Upper lobe of left lung (tissue), 4 donors: Measurements from ENCODE around the gene DLX4.

ENCODE experiments used
- EP300 ChIP-seq, 4 donors: sonication (generic); formaldehyde crosslinking; IDR thresholded peaks; one replicate each; pipeline ENCODE4 v1.5.1; 2017; ENCODE audit warnings: antibody characterized with exemption in 4 of 4, control low read depth in 2 of 4
- TF ChIP-seq, protein P1 (sequence below), 6 experiments: fragments of 450-650 bp in 4 of 6; fragments of 200-600 bp in 2 of 6; sonication (generic) in 2 of 6; IDR thresholded peaks; one replicate each; pipeline ENCODE4 v1.5.1; 2016 to 2019; ENCODE audit warnings: antibody characterized with exemption in 6 of 6

GRCh38 chr17:49955157-49955556 lies 13.8 kb upstream of the DLX4 start:
- TF ChIP-seq, protein P1, sequence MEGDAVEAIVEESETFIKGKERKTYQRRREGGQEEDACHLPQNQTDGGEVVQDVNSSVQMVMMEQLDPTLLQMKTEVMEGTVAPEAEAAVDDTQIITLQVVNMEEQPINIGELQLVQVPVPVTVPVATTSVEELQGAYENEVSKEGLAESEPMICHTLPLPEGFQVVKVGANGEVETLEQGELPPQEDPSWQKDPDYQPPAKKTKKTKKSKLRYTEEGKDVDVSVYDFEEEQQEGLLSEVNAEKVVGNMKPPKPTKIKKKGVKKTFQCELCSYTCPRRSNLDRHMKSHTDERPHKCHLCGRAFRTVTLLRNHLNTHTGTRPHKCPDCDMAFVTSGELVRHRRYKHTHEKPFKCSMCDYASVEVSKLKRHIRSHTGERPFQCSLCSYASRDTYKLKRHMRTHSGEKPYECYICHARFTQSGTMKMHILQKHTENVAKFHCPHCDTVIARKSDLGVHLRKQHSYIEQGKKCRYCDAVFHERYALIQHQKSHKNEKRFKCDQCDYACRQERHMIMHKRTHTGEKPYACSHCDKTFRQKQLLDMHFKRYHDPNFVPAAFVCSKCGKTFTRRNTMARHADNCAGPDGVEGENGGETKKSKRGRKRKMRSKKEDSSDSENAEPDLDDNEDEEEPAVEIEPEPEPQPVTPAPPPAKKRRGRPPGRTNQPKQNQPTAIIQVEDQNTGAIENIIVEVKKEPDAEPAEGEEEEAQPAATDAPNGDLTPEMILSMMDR (IDR thresholded peaks at IDR 0.05), result no peak
- TF ChIP-seq EP300 (IDR thresholded peaks at IDR 0.05), result no peak
